CD14-positive monocyte (primary cell): ENCODE data around the gene MRPL49. TPM values are rescaled to one million over a fixed set of nuclear protein-coding genes. Genes with fewer than 3 reads are reported as not detected.

Experiments
- DNase-seq, 3 donors: peaks; one replicate each; pipeline ENCODE4 v3.0.0-alpha.2; 2011 to 2022
- H2AFZ ChIP-seq: 2 replicates; pipeline ENCODE4 v1.6.0; 2012; ENCODE audit warnings: mild to moderate bottlenecking, low read depth, low read length, inconsistent platforms; ENCODE audit not compliant: insufficient read depth, poor library complexity, severe bottlenecking
- H3K27ac ChIP-seq, 2 donors: 1 replicate in 1 of 2; 2 replicates in 1 of 2; pipeline ENCODE4 v1.5.1; 2012 to 2013; ENCODE audit warnings: low read length in 2 of 2, control low read depth in 1 of 2, inconsistent platforms in 1 of 2, low read depth in 1 of 2, mild to moderate bottlenecking in 1 of 2
- H3K27me3 ChIP-seq, 2 donors: one replicate each; pipeline versions ENCODE4 v1.6.0 to v1.6.1; 2011 to 2013; ENCODE audit warnings: low read length in 2 of 2; ENCODE audit not compliant: control insufficient read depth in 2 of 2, insufficient read depth in 2 of 2
- H3K36me3 ChIP-seq, 2 donors: replicated peaks in 1 of 2; 1 replicate in 1 of 2; 2 replicates in 1 of 2; pipeline versions ENCODE4 v1.5.1 to v1.6.1; 2012 to 2013; ENCODE audit warnings: low read length in 2 of 2, control low read depth in 1 of 2, inconsistent platforms in 1 of 2, mild to moderate bottlenecking in 1 of 2; ENCODE audit not compliant: insufficient read depth in 2 of 2, control insufficient read depth in 1 of 2
- H3K4me1 ChIP-seq, 2 donors: 1 replicate in 1 of 2; 2 replicates in 1 of 2; pipeline versions ENCODE4 v1.5.1 to v1.6.1; 2012 to 2013; ENCODE audit warnings: low read length in 2 of 2, control low read depth in 1 of 2, inconsistent platforms in 1 of 2, mild to moderate bottlenecking in 1 of 2, moderate library complexity in 1 of 2; ENCODE audit not compliant: insufficient read depth in 2 of 2, control insufficient read depth in 1 of 2
- H3K4me2 ChIP-seq: replicated peaks from 2 replicates; pipeline ENCODE3; 2012; ENCODE audit warnings: low read length, moderate library complexity, mild to moderate bottlenecking; ENCODE audit not compliant: poor library complexity, severe bottlenecking; ENCODE audit errors: extremely low read depth
- H3K4me3 ChIP-seq, 3 experiments: fragments of 200-600 bp in 1 of 3; sonication (generic) in 1 of 3; replicated peaks in 1 of 3; 1 replicate in 2 of 3; 2 replicates in 1 of 3; pipeline ENCODE4 v1.5.1; 2011 to 2013; ENCODE audit warnings: low read length in 3 of 3, mild to moderate bottlenecking in 3 of 3, control low read depth in 2 of 3, low read depth in 2 of 3, inconsistent platforms in 1 of 3, moderate library complexity in 1 of 3
- H3K79me2 ChIP-seq: 2 replicates; pipeline ENCODE4 v1.6.0; 2012; ENCODE audit warnings: mild to moderate bottlenecking, control low read depth, inconsistent platforms, low read length, moderate library complexity; ENCODE audit not compliant: insufficient read depth
- H3K9ac ChIP-seq: 2 replicates; pipeline ENCODE4 v1.6.0; 2017; ENCODE audit warnings: low read length, mild to moderate bottlenecking; ENCODE audit not compliant: insufficient read depth, poor library complexity, severe bottlenecking
- H3K9me3 ChIP-seq, 2 donors: replicated peaks in 1 of 2; 1 replicate in 1 of 2; 2 replicates in 1 of 2; pipeline versions ENCODE4 v1.5.1 to v1.6.1; 2012 to 2013; ENCODE audit warnings: low read length in 2 of 2, control low read depth in 1 of 2; ENCODE audit not compliant: control insufficient read depth in 1 of 2, insufficient read depth in 1 of 2
- H4K20me1 ChIP-seq: 2 replicates; pipeline ENCODE4 v1.6.0; 2012; ENCODE audit warnings: mild to moderate bottlenecking, low read length, control low read depth, moderate library complexity; ENCODE audit not compliant: insufficient read depth
- H3K27ac Mint-ChIP-seq, 7 donors: one replicate each; pipeline ENCODE4 v1.8.0; 2020; ENCODE audit warnings: mild to moderate bottlenecking in 7 of 7, mixed read lengths in 7 of 7, moderate library complexity in 6 of 7, inconsistent platforms in 2 of 7
- H3K27me3 Mint-ChIP-seq, 3 donors: one replicate each; pipeline ENCODE4 v1.8.0; 2021 to 2022; ENCODE audit warnings: low read depth in 3 of 3, mild to moderate bottlenecking in 3 of 3, mixed read lengths in 3 of 3, moderate library complexity in 3 of 3, inconsistent platforms in 1 of 3
- H3K36me3 Mint-ChIP-seq, 2 donors: one replicate each; pipeline ENCODE4 v1.8.0; 2020; ENCODE audit warnings: mixed read lengths in 2 of 2, inconsistent platforms in 1 of 2, mild to moderate bottlenecking in 1 of 2
- H3K4me1 Mint-ChIP-seq: one replicate; pipeline ENCODE4 v1.8.0; 2020; ENCODE audit warnings: mild to moderate bottlenecking, mixed read lengths
- H3K4me3 Mint-ChIP-seq, 2 donors: one replicate each; pipeline ENCODE4 v1.8.0; 2020; ENCODE audit warnings: mild to moderate bottlenecking in 2 of 2, mixed read lengths in 2 of 2, moderate library complexity in 1 of 2
- H3K9me3 Mint-ChIP-seq, 7 donors: one replicate each; pipeline ENCODE4 v1.8.0; 2020 to 2022; ENCODE audit warnings: mixed read lengths in 7 of 7, mild to moderate bottlenecking in 6 of 7, moderate library complexity in 6 of 7, inconsistent platforms in 2 of 7
- CTCF ChIP-seq: fragments of 200-600 bp; IDR thresholded peaks from one replicate; pipeline ENCODE4 v1.8.0; 2022; ENCODE audit warnings: antibody characterized with exemption, mild to moderate bottlenecking
- WGBS: methylation state at CpG from one replicate; pipeline ENCODE4 v1.1.5; 2013; ENCODE audit warnings: missing lambda C conversion rate; ENCODE audit not compliant: insufficient coverage; 5-methylcytosine and 5-hydroxymethylcytosine counted together
- intact Hi-C, 2 donors: fragments of 100-400 bp; cut with micrococcal nuclease; formaldehyde crosslinking; loops; one replicate each; pipeline versions ENCODE4 v1.15.0 to v1.15.1; 2023
- polyA plus RNA-seq, 3 donors: library from polyadenylated mRNA; depleted of rRNA in 1 of 3; unstranded in 2 of 3; stranded (reverse) in 1 of 3; fragments of 300-500 nt in 2 of 3; fragments of >200 nt in 1 of 3; fragmentation: Illumina TruSeq in 2 of 3; gene quantifications; 1 replicate in 2 of 3; 2 replicates in 1 of 3; pipeline ENCODE4 v1.2.3, GENCODE V29; 2012 to 2021

The MRPL49 gene
- polyA plus RNA-seq, 3 donors: 19.8 to 33.9 (median 32.7) TPM

- Mint-ChIP-seq H3K27ac (peak overlapping the region in 2 of 7 donors; percentile 7 to 11), H3K27me3 (peaks cover 0 to 2% (median 0%) of the 10 kb centered on the region in 3 donors), H3K4me1 (no peaks in the 10 kb centered on the region), H3K9me3 (no peaks in the 10 kb centered on the region), H3K4me3 (no peak overlapping the region), H3K36me3 (peaks cover 62 to 77% of the 10 kb centered on the region in 2 donors)
- Histone ChIP-seq H3K79me2 (peaks cover 42% of the 10 kb centered on the region), H3K9me3 (no peaks in the 10 kb centered on the region), H3K36me3 (peaks cover 70 to 75% of the 10 kb centered on the region in 2 donors), H3K4me3 (no peak overlapping the region), H3K9ac (no peak overlapping the region), H3K4me2 (no peak overlapping the region), H3K4me1 (peaks cover 8 to 10% of the 10 kb centered on the region in 2 donors), H4K20me1 (peaks cover 38% of the 10 kb centered on the region), H3K27me3 (no peaks in the 10 kb centered on the region), H2AFZ (no peak overlapping the region), H3K27ac (no peak overlapping the region)
- no peak for DNase-seq
- TF ChIP-seq CTCF: no peak
- WGBS: 95% methylated on average over 3 of the region's 6 CpGs
- intact Hi-C loops: no loop called here
Measured at GRCh38 chr11:65126624-65127274, 4.6 kb downstream of the MRPL49 start.

- Histone ChIP-seq H3K27ac (no peak overlapping the region), H3K9me3 (no peaks in the 10 kb centered on the region), H3K4me1 (peaks cover 12 to 14% of the 10 kb centered on the region in 2 donors), H3K79me2 (peaks cover 43% of the 10 kb centered on the region), H3K4me3 (no peak overlapping the region), H3K27me3 (no peaks in the 10 kb centered on the region), H4K20me1 (peaks cover 47% of the 10 kb centered on the region), H3K9ac (no peak overlapping the region), H3K36me3 (peaks cover 76 to 84% of the 10 kb centered on the region in 2 donors), H2AFZ (no peak overlapping the region), H3K4me2 (no peak overlapping the region)
- intact Hi-C loops: no loop called here
- H3K4me3 Mint-ChIP-seq: no peak overlapping the region
- DNase-seq: no peak
- peaks cover 8% of the 10 kb centered on the region for H3K4me1 Mint-ChIP-seq
- H3K27me3 Mint-ChIP-seq: peaks cover 0 to 2% (median 0%) of the 10 kb centered on the region in 3 donors
- H3K36me3 Mint-ChIP-seq: peaks cover 67 to 86% of the 10 kb centered on the region in 2 donors
- TF ChIP-seq CTCF: no peak
- H3K27ac Mint-ChIP-seq: peak overlapping the region in 2 of 7 donors; percentile 37
- no peaks in the 10 kb centered on the region for H3K9me3 Mint-ChIP-seq
- 96% methylated on average over 6 of the region's 12 CpGs for WGBS
Measured at GRCh38 chr11:65127473-65128181, 5.5 kb downstream of the MRPL49 start.
